GM19193 (cell line): ENCODE measurements around the gene PPP5C.

Experiments
- POLR2A ChIP-seq: IDR thresholded peaks from 4 replicates; pipeline ENCODE4 v1.6.1; 2011; ENCODE audit not compliant: insufficient read depth, insufficient read length; ENCODE audit errors: extremely low read depth

The PPP5C gene

GRCh38 chr19:46407856-46408663 lies 61.2 kb downstream of the PPP5C start:
- TF ChIP-seq POLR2A = no peak

GRCh38 chr19:46408664-46409039 lies 61.8 kb downstream of the PPP5C start:
- no peak for TF ChIP-seq POLR2A

DNA sequence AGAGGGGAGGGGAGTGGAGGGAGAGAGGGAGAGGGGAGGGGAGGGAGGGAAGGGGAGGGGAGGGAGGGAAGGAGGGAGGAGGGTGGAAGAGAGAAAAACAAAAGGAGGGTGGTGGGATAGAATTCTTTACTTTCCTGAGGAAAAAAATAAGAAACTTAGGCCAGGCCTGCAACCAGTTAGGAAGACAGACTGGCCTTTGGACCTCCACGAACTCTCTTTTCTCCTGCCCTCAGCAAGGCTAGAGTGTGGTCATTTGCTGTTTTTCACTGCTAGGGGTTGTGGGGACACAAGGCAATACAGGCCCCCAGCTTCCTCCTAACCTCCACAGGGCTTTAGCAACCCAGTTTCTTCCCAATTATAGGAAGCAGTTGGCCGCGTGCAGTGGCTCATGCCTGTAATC lies 62.3 kb downstream of the PPP5C start:
- no peak for TF ChIP-seq POLR2A

DNA sequence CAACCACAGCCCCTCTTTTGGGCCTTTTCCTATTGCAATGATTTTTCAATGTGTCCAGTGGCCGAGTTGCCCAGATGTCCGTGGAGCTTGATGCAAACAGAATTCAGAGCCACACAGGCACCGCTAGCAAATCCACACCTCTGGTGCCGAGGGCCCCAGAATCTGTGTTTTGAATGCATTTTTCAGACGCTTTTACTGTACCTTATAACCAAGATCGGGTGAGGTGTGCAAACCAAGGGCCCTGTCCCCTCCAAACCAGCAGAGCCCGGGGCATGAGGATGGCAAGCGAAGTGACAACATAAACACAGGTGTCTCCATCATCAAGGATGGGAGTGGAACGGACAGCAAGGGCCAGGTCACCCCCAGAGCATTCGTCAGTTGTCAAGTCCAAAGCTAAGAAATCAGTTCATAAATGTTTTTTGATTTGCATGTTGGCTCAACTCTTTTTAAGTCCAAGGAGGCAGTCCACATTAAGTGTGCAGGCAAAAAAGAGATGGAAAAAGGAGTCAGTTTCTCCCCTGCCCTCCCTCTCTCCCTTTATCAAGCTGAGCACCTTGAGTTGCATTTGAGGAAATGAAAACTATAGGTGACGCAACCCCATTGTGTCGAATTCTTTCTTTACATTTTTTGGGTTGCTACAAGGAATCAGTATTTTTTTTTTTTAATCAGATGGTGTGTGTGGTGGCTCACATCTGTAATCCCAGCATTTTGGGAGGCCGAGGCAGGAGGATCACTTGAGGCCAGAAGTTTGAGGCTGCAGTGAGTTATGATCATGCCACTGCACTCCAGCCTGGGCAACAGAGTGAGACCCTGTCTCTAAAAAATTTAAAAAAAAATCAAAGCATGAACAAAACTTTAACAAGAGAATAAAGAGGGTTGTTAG lies 63.6 kb downstream of the PPP5C start:
- no peak for TF ChIP-seq POLR2A

DNA sequence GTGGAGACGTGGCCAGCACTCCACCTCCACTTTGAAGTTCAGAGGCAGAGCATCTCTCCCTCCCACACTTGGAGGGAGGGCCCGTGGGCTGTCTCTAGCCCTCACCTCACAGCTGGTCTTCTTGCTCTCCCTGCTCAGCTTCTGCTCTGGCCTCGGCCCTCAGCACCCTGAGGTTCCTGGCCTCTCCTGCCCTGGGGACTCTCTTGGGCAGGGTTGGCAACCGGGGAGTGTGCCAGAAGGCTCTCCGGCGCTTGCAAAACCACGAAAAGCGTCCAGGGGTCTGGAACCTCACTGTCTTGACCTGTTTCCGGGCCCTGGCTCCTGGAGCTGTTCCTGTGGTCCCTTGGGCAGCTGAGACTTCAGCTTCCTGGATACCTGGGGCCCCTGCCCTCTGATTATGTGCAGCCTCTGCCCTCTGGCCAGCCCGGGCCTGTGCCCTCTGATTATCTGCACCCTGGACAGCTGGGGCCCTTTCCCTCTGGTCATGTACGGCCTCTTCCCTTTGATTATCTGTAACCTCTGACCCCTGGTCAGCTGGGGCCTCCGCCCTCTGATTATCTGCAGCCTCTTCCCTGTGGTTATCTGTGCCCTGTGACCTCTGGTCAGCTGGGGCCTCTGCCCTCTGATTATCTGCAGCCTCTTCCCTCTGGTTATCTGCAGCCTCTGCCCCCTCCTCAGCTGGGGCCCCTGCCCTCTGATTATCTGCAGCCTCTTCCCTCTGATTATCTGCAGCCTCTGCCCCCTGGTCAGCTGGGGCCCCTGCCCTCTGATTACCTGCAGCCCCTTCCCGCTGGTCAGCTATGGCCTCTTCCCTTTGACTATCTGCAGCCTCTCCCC lies 64.4 kb downstream of the PPP5C start:
- no peak for TF ChIP-seq POLR2A

DNA sequence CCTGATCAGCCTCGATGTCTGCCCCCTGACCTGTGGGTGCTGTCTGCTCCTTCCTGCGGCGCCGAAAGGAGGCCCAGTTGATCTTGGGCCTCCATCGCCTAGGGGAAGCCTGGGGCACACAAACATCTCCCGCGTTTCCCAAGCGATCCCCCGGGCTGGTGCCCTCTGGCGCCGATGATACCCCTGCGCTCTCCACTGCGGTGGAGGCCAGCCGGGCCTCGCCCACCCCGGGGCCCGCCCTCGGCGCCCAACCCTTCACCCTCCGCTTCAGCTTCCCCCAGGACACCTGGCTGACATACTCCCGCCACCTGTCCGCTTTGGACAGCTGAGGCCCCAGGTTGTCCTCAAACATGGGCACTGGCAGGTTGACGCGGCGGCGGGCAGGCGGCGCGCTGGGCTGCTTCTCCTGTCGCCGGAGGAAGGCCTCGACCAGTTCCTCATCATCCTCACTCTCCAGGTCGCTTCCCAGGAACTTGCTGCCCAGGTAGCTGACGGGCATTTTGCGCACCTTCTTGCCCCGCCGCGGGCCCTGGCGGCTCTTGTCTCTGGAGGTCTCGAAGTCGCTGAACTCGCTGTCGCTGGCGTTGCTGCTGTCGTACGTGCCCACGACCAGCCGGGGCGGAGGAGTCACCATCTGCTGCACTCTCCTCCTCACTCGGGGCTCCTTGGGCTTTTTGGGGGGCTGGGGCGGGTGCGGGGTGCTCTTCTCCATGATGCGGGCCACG lies 65.2 kb downstream of the PPP5C start:
- TF ChIP-seq POLR2A = no peak

DNA sequence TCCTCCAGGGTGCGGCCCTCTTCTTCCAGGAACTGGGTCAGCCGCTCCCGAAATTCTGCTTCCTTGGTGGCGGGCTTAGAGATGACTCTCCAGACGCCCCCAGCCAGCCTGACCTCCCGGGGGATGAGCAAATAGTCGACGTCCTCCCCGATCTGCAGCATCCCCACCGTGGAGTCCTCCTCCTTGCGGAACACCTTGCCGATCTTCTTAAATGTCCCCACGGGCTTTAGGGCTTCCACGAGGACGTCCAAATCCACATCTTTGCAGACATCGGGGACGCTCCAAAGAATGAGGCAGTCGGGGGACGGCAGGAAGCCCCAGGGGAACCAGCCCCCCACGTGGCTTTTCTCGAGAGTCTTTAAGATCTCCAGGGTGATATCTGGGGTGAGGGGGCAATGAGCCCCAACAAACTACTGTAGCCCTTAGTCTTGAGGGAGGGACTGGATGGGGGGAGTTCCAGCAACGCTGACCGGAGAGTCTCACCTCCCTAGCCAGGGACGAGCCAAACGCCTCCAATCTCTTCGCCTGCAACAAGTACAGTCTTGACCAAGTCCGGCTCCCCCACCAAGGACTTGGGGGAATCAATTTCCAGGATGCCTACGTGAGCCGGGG lies 65.9 kb downstream of the PPP5C start:
- no peak for TF ChIP-seq POLR2A

DNA sequence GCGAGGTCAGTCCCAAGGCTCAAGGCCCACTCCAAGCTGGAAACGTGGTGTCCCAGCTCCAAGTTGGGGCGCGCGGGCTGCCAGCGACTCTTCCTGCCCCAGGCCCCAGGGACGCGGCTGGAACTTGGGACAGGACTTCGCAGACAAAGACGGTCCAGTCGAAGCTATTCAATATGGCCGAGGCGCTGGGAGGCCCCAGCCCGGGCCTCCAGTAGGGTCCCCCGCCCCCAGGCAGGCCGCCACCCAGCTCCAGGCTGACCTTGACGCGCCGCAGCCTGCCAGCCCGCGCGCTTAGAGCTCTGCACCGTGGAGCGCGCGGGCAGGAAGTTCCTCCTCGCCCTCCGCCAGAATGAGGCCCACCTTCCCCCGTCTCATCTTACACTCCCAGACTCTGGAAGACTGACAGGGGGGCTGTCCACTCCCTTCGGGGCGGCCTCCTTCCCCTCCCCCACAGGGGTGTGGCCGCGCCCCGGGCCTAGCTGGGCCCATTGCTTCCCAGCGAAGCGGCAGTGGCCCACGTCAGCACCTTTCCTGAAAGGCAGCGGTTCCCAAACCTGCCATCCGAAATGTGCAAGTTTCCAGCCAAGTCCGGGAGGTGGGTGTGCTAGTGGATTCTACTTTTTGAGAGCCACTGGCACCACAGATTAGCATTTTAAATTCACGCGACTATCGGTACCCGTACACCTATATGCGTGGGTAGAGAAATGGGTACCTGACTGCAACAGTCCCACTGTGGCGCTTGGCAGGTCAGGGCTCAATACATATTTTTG lies 66.6 kb downstream of the PPP5C start, which contains the start of gene CCDC8:
Gene CCDC8, minus strand, starts transcription at position 303 of the 770 bp plus-strand sequence. CDS start 754 bp downstream, outside the sequence.
- TF ChIP-seq POLR2A = no peak

- no peak for TF ChIP-seq POLR2A
Measured at GRCh38 chr19:46420056-46420455, 73.2 kb downstream of the PPP5C start.

DNA sequence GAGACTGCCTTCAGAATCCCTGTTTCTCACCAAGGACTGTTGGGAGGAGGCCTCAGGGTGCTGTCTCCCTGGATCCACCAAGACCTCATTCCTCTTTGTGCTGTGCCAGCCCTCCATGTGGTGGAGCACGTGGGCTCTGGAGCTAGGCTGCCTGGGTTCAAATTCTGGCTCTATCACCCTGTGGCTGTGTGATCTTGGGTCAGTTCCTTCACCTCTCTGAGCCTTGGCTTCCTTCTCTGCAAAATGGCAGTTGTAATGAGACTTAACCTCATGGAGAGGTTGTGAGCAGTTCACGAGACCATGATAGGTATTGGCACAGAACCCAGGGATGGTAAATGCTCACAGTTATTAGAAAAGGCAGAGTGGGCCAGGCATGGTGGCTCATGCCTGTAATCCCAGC lies 75.5 kb downstream of the PPP5C start:
- TF ChIP-seq POLR2A = no peak

DNA sequence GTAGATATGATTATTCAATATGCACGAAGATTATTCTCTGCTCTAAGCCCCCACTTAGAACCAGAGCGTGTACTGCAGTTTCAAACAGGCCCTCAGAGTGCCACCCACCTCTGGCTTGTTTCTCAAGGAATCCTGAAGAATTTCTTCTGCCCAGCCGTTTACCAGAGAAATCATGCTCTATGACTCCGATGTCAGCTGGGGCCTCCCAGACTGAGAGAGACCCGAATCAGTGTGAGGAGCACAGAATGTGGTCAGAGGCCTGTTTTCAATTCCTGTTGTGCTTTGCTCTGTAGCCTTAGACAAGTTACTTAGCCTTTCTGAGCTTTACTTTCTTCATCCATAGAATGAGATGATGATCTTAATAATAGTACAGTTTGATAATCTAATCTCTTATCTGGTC lies 76.3 kb downstream of the PPP5C start:
- TF ChIP-seq POLR2A = no peak

DNA sequence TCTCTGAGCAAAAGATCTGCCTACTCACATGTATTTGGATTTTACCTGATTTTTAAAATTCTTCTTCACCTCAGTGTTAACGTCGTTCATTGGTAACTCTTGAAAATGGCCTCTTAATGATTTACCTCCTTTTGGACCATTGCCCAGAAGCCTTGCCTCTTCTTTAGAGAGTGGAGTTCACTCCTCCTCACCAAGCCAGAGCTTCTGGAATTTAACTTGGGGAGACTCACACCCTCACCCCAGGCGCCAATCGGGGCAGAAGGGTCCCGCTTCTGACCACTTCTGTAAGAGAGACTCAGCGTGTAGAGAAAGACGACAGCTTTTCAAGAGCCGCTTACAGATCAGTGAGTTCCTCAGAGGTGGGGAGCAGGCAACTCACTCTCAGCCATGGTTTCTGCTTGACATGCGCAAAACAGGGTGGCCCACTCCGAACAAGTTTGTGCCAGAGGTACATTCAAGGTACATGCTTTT lies 79.2 kb downstream of the PPP5C start:
- no peak for TF ChIP-seq POLR2A

DNA sequence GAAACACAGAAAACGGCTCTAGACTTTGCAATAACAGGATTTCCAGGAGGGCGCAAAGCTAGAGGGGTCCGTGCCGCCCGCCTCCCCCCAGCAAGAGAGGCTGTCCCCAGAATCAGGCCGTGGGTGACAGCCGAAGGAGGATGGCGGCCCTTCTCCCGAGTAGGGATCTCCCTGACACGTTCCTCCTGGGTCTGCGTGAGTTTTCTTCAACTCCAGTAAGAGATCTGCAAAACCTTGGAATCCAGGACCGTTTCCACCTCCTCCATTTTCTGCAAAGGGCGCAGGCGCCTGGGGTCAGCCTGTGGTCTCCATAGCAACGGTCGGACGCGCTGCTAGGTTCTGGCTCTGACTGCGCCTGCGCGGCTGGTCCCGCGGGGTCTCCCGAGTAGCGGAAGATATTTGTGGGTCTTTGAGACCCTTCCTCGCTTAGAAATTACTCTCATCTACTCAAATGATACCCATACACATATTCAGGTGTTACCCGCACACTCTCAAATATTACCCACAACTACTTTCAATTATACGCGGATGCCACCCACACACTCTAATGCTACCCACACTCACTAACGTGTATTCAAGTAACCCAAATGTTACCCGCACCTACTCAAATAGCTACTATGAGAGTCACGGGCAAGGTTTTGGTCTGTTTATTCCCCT lies 79.7 kb downstream of the PPP5C start:
- TF ChIP-seq POLR2A = no peak

GRCh38 chr19:46427518-46428045 lies 80.7 kb downstream of the PPP5C start:
- TF ChIP-seq POLR2A = no peak
